Upper lobe of right lung (tissue), 1 donor: ENCODE data around the gene TLE4. TPM values are rescaled to one million over a fixed set of nuclear protein-coding genes. Genes with fewer than 3 reads are reported as not detected.
"Not testable (repeated sequence)": the region's sequence is repeated elsewhere in the genome, so short reads cannot be mapped to it uniquely, and the experiment has no call there.

Source experiments
- ATAC-seq: fragments of 200-7000 bp; cut with Tn5 transposase; one replicate; pipeline ENCODE4 v1.9.1; 2020; ENCODE audit warnings: mild to moderate bottlenecking, moderate library complexity
- DNase-seq: peaks from one replicate; pipeline ENCODE4 v3.0.0-alpha.2; 2020
- H3K27ac ChIP-seq: fragments of 200-600 bp; one replicate; pipeline ENCODE4 v1.8.0; 2022
- H3K27me3 ChIP-seq: fragments of 200-600 bp; one replicate; pipeline ENCODE4 v1.8.0; 2022; ENCODE audit warnings: mild to moderate bottlenecking
- H3K36me3 ChIP-seq: fragments of 200-600 bp; one replicate; pipeline ENCODE4 v1.8.0; 2022
- H3K4me1 ChIP-seq: fragments of 200-600 bp; one replicate; pipeline ENCODE4 v1.8.0; 2022
- H3K4me3 ChIP-seq: fragments of 200-600 bp; one replicate; pipeline ENCODE4 v1.8.0; 2022; ENCODE audit warnings: mild to moderate bottlenecking
- H3K9me3 ChIP-seq: fragments of 200-600 bp; one replicate; pipeline ENCODE4 v1.8.0; 2022
- CTCF ChIP-seq: fragments of 200-600 bp; IDR thresholded peaks from one replicate; pipeline ENCODE4 v1.8.0; 2022; ENCODE audit warnings: antibody characterized with exemption
- intact Hi-C: fragments of 100-400 bp; cut with DNase I; formaldehyde crosslinking; loops from one replicate; pipeline ENCODE4 v1.11.0; 2022
- total RNA-seq: library from RNA; stranded (reverse); fragmentation: NEBNext Ultra II Directional; extraction: Animal tissue kit (Norgen Biotek cat#: 25700); gene quantifications from one replicate; pipeline ENCODE4 v1.2.1, GENCODE V29; 2021
- donor health status: DM: no; HTN: yes; CAD: no; lungs with severe emphysema.

The TLE4 gene
- total RNA-seq, 1 donor from 2014 or later, result 37.1 TPM

- Histone ChIP-seq H3K36me3 (no peaks in the 10 kb centered on the region), H3K4me3 (no peak overlapping the region), H3K27ac (no peak overlapping the region), H3K9me3 (no peaks in the 10 kb centered on the region), H3K27me3 (no peaks in the 10 kb centered on the region), H3K4me1 (no peaks in the 10 kb centered on the region)
- intact Hi-C loops, result no loop called here
- no peak for TF ChIP-seq CTCF
- no peak for DNase-seq
- ATAC-seq, result no peak
Measured at GRCh38 chr9:79637177-79637925, 65.6 kb downstream of the TLE4 start.

GRCh38 chr9:79638806-79639205, 67.0 kb downstream of the TLE4 start:
- intact Hi-C loops, result no loop called here
- Histone ChIP-seq H3K27ac (no peak overlapping the region), H3K27me3 (no peaks in the 10 kb centered on the region), H3K4me1 (no peaks in the 10 kb centered on the region), H3K9me3 (no peaks in the 10 kb centered on the region), H3K4me3 (no peak overlapping the region), H3K36me3 (no peaks in the 10 kb centered on the region)
- no peak for ATAC-seq
- DNase-seq, result no peak
- no peak for TF ChIP-seq CTCF

- DNase-seq (no peak), ATAC-seq (no peak)
- H3K27me3 ChIP-seq, result no peaks in the 10 kb centered on the region
- H3K4me3 ChIP-seq, result no peak overlapping the region
- intact Hi-C loops, result no loop called here
- no peak for TF ChIP-seq CTCF
- H3K36me3 ChIP-seq, result no peaks in the 10 kb centered on the region
- no peaks in the 10 kb centered on the region for H3K9me3 ChIP-seq
- no peaks in the 10 kb centered on the region for H3K4me1 ChIP-seq
- H3K27ac ChIP-seq, result no peak overlapping the region
Measured at GRCh38 chr9:79639354-79639753, 67.6 kb downstream of the TLE4 start.

GRCh38 chr9:79640067-79640466, 68.3 kb downstream of the TLE4 start:
- ATAC-seq, intact Hi-C loops, H3K4me1 ChIP-seq, H3K36me3 ChIP-seq, DNase-seq, H3K27me3 ChIP-seq, H3K4me3 ChIP-seq, H3K9me3 ChIP-seq, H3K27ac ChIP-seq: not testable (repeated sequence)

- Histone ChIP-seq H3K36me3 (no peaks in the 10 kb centered on the region), H3K4me1 (no peaks in the 10 kb centered on the region), H3K9me3 (no peaks in the 10 kb centered on the region), H3K4me3 (no peak overlapping the region), H3K27ac (no peak overlapping the region), H3K27me3 (no peaks in the 10 kb centered on the region)
- DNase-seq (no peak), ATAC-seq (no peak)
- TF ChIP-seq CTCF, result no peak
- intact Hi-C loops, result no loop called here
Measured at GRCh38 chr9:79641070-79641469, 69.3 kb downstream of the TLE4 start.

- H3K27me3 ChIP-seq, result no peaks in the 10 kb centered on the region
- H3K36me3 ChIP-seq, result no peaks in the 10 kb centered on the region
- intact Hi-C loops, result no loop called here
- no peak for TF ChIP-seq CTCF
- no peaks in the 10 kb centered on the region for H3K4me1 ChIP-seq
- no peak overlapping the region for H3K4me3 ChIP-seq
- no peak for DNase-seq
- no peak for ATAC-seq
- no peaks in the 10 kb centered on the region for H3K9me3 ChIP-seq
- H3K27ac ChIP-seq, result no peak overlapping the region
Measured at GRCh38 chr9:79642671-79643070, 70.9 kb downstream of the TLE4 start.
